Measurements from ENCODE around the gene ARMC2. TPM values are rescaled to one million over a fixed set of nuclear protein-coding genes. Genes with fewer than 3 reads are reported as not detected.

Gene ARMC2
- total RNA-seq, 2 experiments from 2014 or later, result 5.2 to 5.7 TPM

GRCh38 chr6:108996208-108996607 is 148.0 kb downstream of the ARMC2 start:
- H3K4me3 ChIP-seq (ENCODE audit: low read length), result no peak overlapping the region
- H3K36me3 ChIP-seq (ENCODE audit: insufficient read depth, low read length), result peaks cover 96% of the 10 kb centered on the region
- DNase-seq (no peak), ATAC-seq (ENCODE audit: poor library complexity) (no peak)
- no peaks in the 10 kb centered on the region for H3K9me3 Mint-ChIP-seq
- TF ChIP-seq CTCF (IDR thresholded peaks at IDR 0.05), result no peak
- H3K36me3 Mint-ChIP-seq (ENCODE audit: low read depth), result peaks cover 87% of the 10 kb centered on the region
- H3K27me3 Mint-ChIP-seq, result no peaks in the 10 kb centered on the region
- intact Hi-C loops (cut with DNase I, micrococcal nuclease), result no loop called here
- no peaks in the 10 kb centered on the region for H3K27me3 ChIP-seq (ENCODE audit: control insufficient read depth in 1 of 2, insufficient read depth in 2 of 2, low read length in 2 of 2)
- ChIA-PET CTCF (interaction anchor here (1.2 to 1.4 kb wide), 3 partner anchors 12 to 77 kb away, joined by 3 read pairs; no protein-coding TSS in a partner anchor), POLR2A (no interaction called here)
- peaks cover 9% of the 10 kb centered on the region for H3K4me1 Mint-ChIP-seq (ENCODE audit: low read depth)
- H3K4me1 ChIP-seq (ENCODE audit: insufficient read depth, low read length), result no peaks in the 10 kb centered on the region
- H3K9me3 ChIP-seq (ENCODE audit: control insufficient read depth in 1 of 2, insufficient read depth in 1 of 2, low read length in 2 of 2), result no peaks in the 10 kb centered on the region
- no peak overlapping the region for H3K4me3 Mint-ChIP-seq
- H3K27ac ChIP-seq (ENCODE audit: low read depth in 1 of 2, low read length in 2 of 2), result no peak overlapping the region
- no peak overlapping the region for H3K27ac Mint-ChIP-seq

- Histone ChIP-seq H3K4me3 (ENCODE audit: low read length) (no peak overlapping the region), H3K27ac (ENCODE audit: low read depth in 1 of 2, low read length in 2 of 2) (no peak overlapping the region), H3K27me3 (ENCODE audit: control insufficient read depth in 1 of 2, insufficient read depth in 2 of 2, low read length in 2 of 2) (no peaks in the 10 kb centered on the region), H3K4me1 (ENCODE audit: insufficient read depth, low read length) (no peaks in the 10 kb centered on the region), H3K9me3 (ENCODE audit: control insufficient read depth in 1 of 2, insufficient read depth in 1 of 2, low read length in 2 of 2) (no peaks in the 10 kb centered on the region), H3K36me3 (ENCODE audit: insufficient read depth, low read length) (peaks cover 84% of the 10 kb centered on the region)
- Mint-ChIP-seq H3K9me3 (no peaks in the 10 kb centered on the region), H3K4me1 (ENCODE audit: low read depth) (peaks cover 31% of the 10 kb centered on the region), H3K36me3 (ENCODE audit: low read depth) (peaks cover 81% of the 10 kb centered on the region), H3K27me3 (no peaks in the 10 kb centered on the region), H3K27ac (no peak overlapping the region), H3K4me3 (no peak overlapping the region)
- no peak for DNase-seq
- POLR2A ChIA-PET, result no interaction called here
- TF ChIP-seq CTCF (IDR thresholded peaks at IDR 0.05), result no peak
- intact Hi-C loops (cut with DNase I, micrococcal nuclease), result no loop called here
- CTCF ChIA-PET, result no interaction called here
- no peak for ATAC-seq (ENCODE audit: poor library complexity)
These were observed 150.3 kb downstream of the ARMC2 start for GRCh38 chr6:108998485-108998884.

DNA sequence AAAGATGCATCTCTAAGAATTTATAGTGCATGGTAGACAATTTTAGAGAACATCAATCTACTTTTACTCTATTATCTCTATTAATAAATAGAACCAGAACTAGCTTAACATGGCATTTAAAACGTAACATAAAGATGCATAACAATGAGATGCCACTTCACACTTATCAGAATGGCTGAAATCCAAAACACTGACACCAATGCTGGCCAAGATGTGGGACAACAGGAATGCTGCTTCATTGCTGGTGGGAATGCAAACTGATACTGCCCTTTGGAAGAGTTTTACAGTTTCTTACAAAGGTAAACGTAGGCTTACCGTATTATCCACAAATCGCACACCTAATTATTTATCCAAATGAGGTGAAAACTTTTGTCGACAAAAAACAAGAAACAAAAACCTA is 151.2 kb downstream of the ARMC2 start:
- POLR2A ChIA-PET, result no interaction called here
- DNase-seq (no peak), ATAC-seq (ENCODE audit: poor library complexity) (no peak)
- H3K27ac ChIP-seq (ENCODE audit: low read depth in 1 of 2, low read length in 2 of 2), result no peak overlapping the region
- no peaks in the 10 kb centered on the region for H3K9me3 ChIP-seq (ENCODE audit: control insufficient read depth in 1 of 2, insufficient read depth in 1 of 2, low read length in 2 of 2)
- intact Hi-C loops (cut with DNase I, micrococcal nuclease), result no loop called here
- H3K27me3 ChIP-seq (ENCODE audit: control insufficient read depth in 1 of 2, insufficient read depth in 2 of 2, low read length in 2 of 2), result no peaks in the 10 kb centered on the region
- H3K4me1 ChIP-seq (ENCODE audit: insufficient read depth, low read length), result no peaks in the 10 kb centered on the region
- peaks cover 74% of the 10 kb centered on the region for H3K36me3 Mint-ChIP-seq (ENCODE audit: low read depth)
- peaks cover 38% of the 10 kb centered on the region for H3K4me1 Mint-ChIP-seq (ENCODE audit: low read depth)
- no peak for TF ChIP-seq CTCF (IDR thresholded peaks at IDR 0.05)
- H3K9me3 Mint-ChIP-seq, result no peaks in the 10 kb centered on the region
- no peak overlapping the region for H3K4me3 Mint-ChIP-seq
- no peaks in the 10 kb centered on the region for H3K27me3 Mint-ChIP-seq
- CTCF ChIA-PET, result no interaction called here
- H3K36me3 ChIP-seq (ENCODE audit: insufficient read depth, low read length), result peaks cover 74% of the 10 kb centered on the region
- H3K4me3 ChIP-seq (ENCODE audit: low read length), result no peak overlapping the region
- H3K27ac Mint-ChIP-seq, result no peak overlapping the region
